NCI-H2081 treated with DMSO at 0.1 percent for 48 hours (cell line): ENCODE measurements around the gene NHERF2.
"Not testable (repeated sequence)": the region's sequence is repeated elsewhere in the genome, so short reads cannot be mapped to it uniquely, and the experiment has no call there.

Experiments
- DNase-seq: peaks from one replicate; lab custom pipeline; 2025; lab: John Stamatoyannopoulos, UW

NHERF2 gene

DNA sequence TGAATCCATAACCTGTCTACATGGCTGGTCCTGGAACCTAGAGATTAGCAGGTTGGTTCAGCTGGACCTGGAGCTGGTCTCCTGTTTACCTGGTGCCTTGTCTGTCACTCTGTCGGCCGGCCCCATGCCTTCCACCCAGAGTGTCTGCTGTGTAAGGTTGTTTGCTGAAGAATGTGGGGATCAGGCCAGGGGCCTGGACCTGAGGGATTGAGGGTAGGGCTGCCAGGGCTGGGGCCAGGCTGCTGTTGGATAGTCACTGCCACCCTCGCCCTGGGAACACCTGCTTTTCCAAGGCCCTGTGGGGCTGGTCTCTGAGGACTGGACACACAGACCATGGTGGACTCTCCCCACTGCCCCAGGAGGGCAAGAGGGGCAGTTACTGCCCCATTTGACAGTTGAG lies 1.4 kb downstream of the NHERF2 start:
- DNase-seq: no peak

DNA sequence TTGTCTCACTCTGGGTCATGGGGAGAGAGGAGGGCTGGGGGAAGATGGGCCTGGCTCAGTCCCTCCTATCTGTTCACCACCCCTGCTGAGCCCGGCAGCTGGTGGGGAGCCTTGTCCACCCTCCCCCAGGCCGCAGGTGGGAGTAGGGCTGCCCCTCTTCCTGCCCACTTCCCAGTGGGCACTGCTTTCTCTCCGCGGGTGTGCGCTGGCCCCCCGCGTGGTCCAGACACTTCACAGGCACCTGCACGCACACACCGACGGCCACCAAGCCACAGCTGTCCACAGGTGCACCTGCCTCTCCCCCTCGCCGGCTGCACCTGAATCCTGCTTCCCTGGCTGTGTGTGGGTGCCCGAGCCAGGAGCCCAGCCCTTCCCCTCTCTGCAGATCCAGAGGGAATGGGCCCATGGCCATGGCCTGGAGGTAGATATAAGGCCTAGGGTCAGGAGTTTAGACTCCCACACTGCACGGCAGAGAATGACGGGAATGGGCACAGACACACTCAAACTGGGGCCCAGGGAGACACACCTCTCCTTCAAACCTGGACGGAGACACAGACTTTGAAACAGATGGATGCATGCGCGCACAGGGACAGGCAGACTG lies 2.0 kb downstream of the NHERF2 start:
- no peak for DNase-seq

DNA sequence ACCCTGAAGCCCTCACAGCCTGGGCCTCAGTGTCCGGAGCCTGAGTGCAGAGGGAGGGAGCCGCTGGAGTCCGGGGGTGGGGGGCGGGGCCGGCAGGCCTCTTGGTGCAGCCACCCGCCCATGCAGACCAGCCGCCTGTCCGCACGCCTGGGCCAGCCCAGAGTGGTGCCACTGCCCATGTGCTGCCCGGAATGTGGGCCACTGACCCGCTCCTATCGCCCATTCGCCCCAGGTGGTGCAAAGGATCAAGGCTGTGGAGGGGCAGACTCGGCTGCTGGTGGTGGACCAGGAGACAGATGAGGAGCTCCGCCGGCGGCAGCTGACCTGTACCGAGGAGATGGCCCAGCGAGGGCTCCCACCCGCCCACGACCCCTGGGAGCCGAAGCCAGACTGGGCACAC lies 2.6 kb downstream of the NHERF2 start:
- no peak for DNase-seq

DNA sequence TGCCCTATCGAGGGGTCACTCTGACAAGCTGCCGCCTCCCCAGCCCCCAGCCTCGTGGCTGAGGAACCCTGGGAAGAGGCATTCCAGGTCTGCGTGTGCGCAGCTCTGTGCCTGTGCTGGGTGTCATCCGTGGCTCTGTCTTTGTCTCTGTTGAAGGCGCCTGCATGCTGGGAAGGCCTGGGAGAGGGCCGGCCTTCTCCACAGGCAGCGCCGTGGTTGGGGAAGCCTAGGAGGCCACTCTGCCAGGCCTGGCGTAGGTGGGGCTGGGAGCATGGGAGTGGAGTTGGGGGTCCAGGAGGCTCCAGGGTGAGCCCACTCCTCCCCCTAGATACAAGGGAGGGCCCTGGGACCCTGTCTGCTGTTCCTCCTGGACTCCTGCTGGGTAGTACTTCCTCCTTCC lies 3.3 kb downstream of the NHERF2 start:
- no peak for DNase-seq

DNA sequence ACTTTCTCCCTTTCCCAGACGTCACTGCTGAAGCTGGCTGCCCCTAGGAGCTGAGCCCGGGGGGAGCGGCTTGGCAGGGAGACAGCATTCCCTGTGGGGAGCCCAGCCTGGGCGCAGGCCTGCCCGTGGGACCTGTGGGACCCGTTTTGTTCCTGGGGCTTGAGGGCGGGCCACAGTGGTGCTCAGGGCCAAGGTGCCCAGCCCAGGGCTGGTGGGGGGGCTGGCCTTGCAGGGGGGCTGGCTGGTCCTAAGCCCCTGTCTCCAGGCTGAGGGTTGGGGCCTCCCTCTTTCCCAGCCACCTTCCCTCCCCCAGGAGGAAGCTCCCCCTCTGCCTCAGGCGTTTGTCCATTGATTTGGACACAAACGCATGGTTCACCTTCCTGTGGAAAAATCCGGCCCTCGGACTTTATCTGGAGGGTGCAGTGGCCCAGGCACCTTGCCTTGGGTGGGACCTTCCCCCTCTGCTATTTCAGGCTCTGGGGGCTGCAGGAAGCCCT lies 4.4 kb downstream of the NHERF2 start:
- DNase-seq: no peak

DNA sequence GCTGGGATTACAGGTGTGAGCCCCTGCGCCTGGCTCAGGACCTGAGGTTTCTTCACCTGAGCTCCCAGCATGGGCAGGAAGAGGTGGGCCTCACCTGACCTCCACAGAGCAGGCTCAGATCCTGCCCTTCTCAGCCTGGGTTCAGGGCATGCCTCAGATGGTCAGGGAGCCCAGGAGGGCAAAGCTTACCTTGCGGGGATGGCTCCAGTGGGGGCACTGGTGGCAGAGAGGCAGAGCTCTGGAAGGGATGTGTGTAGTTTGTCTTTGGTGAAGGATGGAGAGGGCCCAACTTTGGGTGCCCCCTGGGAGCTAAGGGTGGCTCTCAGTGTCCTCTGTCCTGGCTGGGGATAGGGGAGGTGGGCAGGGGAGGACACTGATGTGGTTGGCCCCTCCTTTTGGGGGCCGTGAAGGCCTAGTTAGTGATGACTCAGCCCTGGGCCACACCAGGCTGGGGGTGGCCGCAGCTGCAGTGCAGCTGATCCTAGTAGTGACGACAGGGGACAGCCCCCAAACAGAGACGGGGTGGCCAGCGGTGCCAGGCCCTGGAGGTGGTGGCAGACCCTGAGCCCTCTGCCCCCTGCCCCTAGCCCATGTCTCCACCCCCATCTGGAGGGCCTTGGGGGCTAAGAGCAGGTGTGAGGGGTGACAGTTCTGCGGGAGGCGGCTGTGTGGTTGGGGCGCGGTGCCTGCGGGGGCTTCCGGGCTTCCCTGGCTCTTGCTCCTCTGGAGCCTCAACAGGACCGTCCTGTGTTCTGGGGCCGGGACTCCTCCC lies 5.8 kb downstream of the NHERF2 start:
- DNase-seq: no peak

DNA sequence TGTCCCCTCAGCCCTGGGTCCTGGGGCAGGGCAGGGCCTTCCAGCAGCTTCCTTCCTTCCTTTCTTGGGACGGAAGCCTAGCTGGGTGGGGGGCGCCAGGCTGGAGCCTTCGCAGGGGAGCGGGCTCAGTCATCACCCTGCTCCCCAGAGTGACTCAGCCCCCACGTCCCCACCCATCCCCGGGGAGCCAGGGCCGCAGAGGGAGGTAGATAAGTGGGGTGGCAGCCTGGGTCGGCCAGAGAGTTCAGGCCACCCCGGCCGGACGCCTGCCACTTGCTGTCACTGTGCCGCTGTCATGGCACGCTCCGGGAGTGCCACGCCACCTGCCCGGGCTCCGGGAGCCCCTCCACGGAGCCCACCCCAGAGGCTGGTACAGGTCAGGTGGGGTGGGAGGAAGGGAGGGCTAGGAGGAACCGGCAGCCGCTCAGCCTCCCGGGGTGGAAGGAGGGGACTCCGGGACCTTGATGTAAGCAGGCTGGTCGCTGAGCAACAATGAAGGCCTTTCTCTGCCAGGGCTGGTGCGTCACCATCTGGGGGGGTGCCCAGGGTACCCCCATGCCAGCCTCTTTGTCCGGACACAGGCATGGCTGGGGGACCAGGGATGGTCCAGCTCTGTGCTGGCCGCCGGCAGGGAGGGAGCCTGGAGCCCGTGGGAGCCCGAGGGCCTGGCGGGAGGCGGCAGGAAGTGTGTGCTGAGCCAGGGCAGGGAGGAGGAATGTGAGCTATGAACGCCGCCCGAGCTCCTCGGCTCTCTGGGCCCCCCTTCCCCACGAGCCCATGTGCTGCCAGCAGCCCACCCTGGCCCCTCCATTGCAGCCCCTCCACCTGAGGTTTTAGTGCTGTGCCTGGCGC lies 6.6 kb downstream of the NHERF2 start:
- no peak for DNase-seq

DNA sequence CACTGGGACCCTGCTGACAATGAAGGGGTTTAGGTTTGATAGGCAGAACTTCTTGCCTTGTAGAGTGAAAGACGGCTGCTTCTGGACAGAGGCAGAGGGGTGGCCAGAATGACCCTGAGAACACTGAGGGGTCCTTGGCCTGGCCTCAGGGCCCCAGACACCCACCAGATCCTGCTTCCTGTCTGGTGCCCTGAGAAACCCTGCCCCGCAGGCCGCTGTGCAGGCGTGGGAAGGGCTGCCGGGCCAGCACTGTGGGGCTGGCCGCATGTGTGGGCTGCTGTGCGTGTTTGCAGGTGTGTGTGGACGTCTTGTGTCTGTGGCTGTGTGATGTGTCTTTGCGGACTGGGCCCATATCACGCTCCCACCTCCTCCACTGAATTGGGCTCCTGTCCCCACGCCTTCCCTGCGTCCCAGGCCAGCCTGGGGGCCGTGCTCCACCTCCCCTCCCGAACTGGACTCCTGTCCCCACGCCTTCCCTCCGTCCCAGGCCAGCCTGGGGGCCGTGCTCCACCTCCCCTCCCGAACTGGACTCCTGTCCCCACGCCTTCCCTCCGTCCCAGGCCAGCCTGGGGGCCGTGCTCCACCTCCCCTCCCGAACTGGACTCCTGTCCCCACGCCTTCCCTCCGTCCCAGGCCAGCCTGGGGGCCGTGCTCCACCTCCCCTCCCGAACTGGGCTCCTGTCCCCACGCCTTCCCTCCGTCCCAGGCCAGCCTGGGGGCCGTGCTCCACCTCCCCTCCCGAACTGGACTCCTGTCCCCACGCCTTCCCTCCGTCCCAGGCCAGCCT lies 7.4 kb downstream of the NHERF2 start:
- DNase-seq: not testable (repeated sequence)

DNA sequence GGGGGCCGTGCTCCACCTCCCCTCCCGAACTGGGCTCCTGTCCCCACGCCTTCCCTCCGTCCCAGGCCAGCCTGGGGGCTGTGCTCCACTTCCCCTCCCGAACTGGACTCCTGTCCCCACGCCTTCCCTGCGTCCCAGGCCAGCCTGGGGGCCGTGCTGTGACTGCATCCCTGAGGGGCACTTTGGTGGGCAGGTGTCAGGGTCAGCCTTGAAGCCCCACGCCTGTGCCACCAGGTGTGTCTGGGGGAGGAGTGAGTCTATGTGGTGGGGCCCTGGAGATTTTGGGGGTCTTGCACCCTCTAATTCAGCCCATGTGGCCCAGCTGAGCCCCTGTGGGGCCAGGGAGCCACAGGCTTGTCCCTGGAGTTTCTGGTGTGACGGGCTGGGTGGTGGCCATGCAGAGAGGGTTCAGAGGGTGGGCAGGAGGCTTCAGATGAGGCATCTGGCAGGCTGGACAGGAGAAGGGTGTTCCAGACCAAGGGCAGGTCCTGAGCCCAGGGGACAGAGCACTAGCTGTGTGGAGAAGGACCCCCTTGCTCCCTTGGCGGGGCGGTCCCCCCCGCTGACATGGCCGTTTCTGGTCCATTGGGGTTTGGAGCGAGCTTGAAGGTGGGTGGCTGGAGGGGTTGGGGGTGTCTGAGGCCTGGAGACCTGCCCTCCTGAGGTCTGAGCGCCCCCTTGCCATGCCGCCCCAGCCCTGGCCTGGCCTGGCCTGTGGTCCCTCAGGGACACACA lies 8.2 kb downstream of the NHERF2 start:
- DNase-seq: no peak

DNA sequence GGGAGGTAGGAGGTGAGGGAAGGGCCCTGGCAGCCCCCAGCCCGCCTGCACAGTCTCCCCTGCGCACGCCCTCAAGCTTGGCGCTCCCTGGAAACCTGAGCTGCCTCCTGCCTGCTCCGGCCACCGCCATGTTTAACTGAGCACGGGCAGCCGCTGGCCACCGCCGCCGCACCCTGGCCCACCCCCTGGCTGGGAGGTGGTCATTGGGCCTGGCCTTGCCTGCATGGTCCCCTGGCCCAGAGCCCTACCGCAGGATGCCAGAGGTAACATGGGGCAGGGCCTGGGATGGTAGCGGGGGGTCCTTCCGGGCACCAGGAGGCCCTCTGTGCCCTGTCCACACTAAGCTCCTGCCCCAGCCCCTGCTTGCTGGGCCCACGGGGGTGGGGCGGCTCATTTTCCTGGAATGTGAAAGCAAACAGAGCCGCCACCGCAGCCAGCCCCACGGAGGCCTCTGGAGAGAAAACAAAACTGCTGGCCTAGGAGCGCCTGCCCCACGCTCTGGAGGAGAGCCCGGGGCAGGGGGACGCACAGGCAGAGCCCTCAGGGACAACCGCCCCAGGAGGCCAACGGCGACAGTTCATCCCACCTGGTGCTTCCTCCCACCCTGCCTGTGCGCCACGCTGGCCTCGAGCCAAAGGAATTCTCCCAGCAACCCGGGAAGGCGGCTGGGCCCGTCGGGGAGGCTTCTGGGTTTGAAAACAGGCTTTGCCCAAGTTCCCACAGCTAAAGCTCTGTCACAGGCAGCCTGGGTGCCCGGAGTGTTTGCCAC lies 8.9 kb downstream of the NHERF2 start:
- DNase-seq: no peak

DNA sequence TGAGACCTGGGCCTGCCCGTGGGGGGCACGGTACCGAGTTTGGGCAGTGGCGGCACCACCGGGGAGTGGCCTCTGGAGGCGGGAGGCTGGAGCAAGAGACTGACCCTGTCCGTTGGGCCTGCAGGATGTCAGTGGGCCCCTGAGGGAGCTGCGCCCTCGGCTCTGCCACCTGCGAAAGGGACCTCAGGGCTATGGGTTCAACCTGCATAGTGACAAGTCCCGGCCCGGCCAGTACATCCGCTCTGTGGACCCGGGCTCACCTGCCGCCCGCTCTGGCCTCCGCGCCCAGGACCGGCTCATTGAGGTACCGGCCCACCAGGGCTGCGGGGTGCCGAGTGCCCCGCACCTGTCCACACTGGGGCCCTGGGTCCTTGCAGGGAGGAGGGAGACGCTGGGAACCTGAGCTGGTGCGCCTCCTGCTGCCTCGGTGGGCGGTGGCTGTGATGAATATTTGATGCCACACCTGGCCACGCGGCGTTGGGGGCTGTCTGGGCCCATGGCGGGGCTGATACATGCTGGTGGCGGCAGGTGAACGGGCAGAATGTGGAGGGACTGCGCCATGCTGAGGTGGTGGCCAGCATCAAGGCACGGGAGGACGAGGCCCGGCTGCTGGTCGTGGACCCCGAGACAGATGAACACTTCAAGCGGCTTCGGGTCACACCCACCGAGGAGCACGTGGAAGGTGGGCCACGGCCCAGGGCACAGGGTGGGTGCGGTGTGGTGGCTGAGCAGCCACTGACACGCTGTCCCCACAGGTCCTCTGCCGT lies 9.7 kb downstream of the NHERF2 start:
- DNase-seq: no peak

DNA sequence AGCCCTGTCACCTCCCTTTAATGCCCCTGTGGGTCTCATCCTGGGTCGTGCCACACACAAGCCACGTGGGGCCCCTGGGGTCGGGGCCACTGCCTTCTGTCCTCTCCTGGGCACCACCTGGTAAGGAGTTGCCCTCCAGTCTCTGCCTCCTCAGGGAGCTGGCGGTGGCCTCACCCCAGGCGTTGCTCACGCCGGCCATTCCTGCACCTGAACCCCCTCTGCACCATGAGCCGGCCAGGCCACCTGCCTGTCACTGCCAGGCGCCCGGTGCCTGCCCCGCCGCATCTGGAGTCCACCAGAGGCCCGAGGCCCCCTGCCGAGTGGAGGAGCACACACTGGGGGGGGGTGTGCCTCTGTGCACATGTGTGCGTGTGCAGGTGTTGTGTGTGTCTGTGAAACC lies 10.4 kb downstream of the NHERF2 start:
- DNase-seq: no peak

DNA sequence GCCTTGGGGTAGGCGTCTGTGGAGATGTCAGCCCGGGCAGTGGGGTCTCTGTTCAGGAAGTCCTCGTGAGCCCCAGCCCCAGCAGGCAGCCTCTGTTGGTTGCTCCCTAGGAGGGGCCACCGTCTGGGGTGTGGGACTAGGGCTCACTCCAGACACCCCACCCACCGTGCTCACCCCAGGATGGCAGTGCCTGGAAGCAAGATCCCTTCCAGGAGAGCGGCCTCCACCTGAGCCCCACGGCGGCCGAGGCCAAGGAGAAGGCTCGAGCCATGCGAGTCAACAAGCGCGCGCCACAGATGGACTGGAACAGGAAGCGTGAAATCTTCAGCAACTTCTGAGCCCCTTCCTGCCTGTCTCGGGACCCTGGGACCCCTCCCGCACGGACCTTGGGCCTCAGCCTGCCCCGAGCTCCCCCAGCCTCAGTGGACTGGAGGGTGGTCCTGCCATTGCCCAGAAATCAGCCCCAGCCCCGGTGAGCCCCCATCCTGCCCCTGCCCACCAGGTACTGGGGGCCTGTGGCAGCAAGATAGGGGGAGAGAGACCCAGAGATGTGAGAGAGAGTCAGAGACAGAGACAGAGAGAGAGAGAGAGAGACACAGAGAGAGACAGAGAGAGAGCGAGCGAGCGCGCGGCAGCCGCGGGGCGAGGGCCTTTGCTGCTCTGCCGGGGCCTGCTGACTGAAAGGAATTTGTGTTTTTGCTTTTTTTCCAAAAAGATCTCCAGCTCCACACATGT lies 11.1 kb downstream of the NHERF2 start:
- DNase-seq: no peak

DNA sequence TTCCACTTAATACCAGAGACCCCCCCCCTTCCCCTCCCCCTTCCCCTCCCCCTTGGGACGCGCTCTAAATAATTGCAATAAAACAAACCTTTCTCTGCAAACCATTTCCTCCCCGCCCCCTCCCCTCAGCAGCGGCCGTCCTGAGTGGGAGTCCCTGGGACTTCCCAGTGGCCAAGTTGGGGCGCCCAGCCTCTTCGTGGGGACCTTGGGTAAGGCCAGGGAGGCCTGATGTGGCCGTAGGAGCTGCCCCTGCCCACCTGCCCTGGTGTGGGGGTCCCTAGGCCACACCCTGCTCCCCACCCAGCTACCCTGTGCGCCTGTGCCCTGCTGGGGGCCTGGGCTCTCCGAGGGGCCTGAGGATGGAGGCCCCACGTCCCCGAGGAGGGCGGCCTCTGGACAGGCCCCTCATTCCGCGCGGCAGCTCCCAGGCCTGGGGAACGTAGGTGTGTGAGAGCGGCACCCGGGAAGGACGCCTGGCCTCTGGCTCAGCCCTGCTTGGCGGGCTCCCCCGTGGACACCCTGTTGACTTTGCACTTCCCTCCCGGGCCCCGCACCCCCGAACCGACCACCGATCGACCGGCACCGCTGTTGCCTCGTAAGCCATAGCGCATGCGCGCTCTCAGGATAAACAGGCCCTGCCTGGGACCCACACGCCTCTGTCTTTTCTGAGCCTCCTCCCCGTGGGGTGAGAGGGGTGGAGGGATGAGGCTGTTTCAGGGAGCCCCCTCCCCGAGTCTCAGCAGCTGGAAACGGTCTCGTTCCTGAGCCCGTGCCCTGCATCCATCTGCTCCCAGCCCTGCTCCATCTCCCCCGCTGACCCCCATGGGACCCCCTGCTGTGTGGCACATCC lies 11.9 kb downstream of the NHERF2 start:
- DNase-seq: no peak

DNA sequence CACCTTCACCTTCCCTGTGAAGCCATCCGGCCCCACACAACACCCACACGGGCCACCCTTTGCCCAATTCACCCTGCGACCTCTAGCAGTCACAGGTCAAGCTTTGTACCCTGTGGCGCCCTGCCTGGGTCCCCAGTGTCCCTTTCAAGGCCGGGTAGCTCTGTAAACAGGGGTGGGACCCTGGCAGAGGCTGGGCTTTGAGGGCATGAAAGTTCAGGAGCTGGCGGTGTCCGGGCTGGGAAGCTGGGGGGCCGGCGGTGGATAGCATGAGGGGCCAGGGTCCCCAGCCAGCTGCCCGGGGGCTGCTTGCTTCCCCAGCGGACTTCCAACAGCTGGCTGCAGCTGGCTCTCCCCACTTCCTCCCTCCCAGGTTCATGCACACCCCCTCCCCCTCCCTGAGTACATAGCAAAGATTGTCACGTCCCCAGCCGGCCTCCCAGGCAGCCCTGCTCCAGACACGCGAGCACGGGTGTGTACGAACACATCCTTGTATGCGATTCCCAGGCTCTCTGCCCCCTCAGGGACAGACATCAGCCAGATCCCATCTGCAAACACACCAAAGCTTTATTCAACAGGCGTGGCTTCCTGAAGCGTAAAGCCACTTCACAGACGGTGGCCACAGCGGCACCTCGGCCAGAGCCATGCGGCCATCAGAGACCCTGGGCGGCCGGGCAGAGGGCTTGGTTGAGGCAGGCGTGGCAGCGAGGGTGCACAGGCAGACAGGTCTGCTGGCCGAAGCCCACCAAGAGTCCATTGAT lies 12.8 kb downstream of the NHERF2 start:
- no peak for DNase-seq

DNA sequence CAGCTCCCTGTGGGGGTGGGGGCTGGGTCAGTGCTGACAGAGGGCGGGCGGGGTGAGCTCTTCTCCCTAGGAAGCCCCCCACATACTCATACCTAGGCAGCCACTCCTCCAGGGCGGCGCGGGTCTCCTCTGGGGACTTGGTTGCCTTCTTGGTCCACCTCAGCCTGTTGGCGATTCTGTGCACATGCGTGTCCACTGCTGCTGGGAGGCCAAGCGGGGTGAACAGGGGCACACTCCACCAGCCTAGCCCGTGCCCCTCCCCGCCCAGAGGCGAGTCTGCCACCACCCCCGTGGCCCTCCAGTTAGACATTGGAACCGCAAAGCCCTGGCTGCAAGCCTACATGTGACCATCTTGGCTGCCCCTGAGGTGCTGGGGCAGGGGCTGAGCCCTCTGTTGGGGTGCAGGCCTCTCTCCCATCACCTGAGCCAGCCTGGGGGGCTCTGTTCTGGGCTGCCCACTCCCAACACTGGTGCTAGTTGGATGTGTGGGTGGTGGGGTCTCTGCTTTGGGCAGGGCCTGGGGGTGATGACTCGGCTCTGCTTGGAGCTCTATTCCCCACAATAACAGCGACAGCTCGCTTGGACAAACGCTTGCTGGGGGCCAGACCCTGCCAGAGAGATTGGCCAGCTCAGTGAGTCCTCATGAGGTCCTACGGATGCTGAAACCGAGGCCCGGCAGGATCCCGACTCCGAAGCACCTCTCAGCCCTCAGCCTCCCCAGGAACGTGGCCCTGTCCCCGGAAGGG lies 13.5 kb downstream of the NHERF2 start:
- DNase-seq: no peak
